Islet of Langerhans (tissue), 1 donor: ENCODE data around the gene LPP.
A peak's percentile ranks its signal among the peaks of the same experiment; 100 is the strongest.

Experiments used
- FAIRE-seq: peaks from one replicate; lab custom pipeline; 2011; peaks lifted over from hg19 to GRCh38; lab: Jason Lieb, UNC

LPP gene

GRCh38 chr3:188527389-188527788 is 373.4 kb downstream of the LPP start:
- FAIRE-seq: no peak

- FAIRE-seq: no peak
Observed at GRCh38 chr3:188528396-188528795, 374.4 kb downstream of the LPP start.

- FAIRE-seq: no peak
Observed at GRCh38 chr3:188529228-188529627, 375.3 kb downstream of the LPP start.

GRCh38 chr3:188530226-188530625 is 376.3 kb downstream of the LPP start:
- FAIRE-seq: no peak

- FAIRE-seq: no peak
Observed at GRCh38 chr3:188531210-188531609, 377.3 kb downstream of the LPP start.

- no peak for FAIRE-seq
Observed at GRCh38 chr3:188533172-188533571, 379.2 kb downstream of the LPP start.

GRCh38 chr3:188533612-188534357 is 379.8 kb downstream of the LPP start:
- no peak for FAIRE-seq

GRCh38 chr3:188534633-188535032 is 380.7 kb downstream of the LPP start:
- FAIRE-seq: no peak

- no peak for FAIRE-seq
Observed at GRCh38 chr3:188537606-188538005, 383.6 kb downstream of the LPP start.

GRCh38 chr3:188539037-188539436 is 385.1 kb downstream of the LPP start:
- no peak for FAIRE-seq

- FAIRE-seq: no peak
Observed at GRCh38 chr3:188539631-188540194, 385.8 kb downstream of the LPP start.

GRCh38 chr3:188542196-188542595 is 388.2 kb downstream of the LPP start:
- FAIRE-seq: peak; percentile 13

- FAIRE-seq: no peak
Observed at GRCh38 chr3:188544012-188544411, 390.1 kb downstream of the LPP start.

GRCh38 chr3:188546835-188547670 is 393.1 kb downstream of the LPP start:
- no peak for FAIRE-seq

- no peak for FAIRE-seq
Observed at GRCh38 chr3:188553569-188553968, 399.6 kb downstream of the LPP start.

GRCh38 chr3:188554404-188554803 is 400.4 kb downstream of the LPP start:
- FAIRE-seq: no peak

GRCh38 chr3:188557235-188557634 is 403.3 kb downstream of the LPP start:
- no peak for FAIRE-seq

GRCh38 chr3:188558343-188559071 is 404.6 kb downstream of the LPP start:
- FAIRE-seq: peak; percentile 9

GRCh38 chr3:188559072-188559429 is 405.1 kb downstream of the LPP start:
- no peak for FAIRE-seq

- no peak for FAIRE-seq
Observed at GRCh38 chr3:188559856-188560255, 405.9 kb downstream of the LPP start.

- FAIRE-seq: no peak
Observed at GRCh38 chr3:188562144-188562543, 408.2 kb downstream of the LPP start.

GRCh38 chr3:188567478-188568195 is 413.7 kb downstream of the LPP start:
- no peak for FAIRE-seq
